ENCODE data around the gene TMEM218.

Gene TMEM218

GRCh38 chr11:125061281-125061680 lies 50.1 kb downstream of the TMEM218 start:
- TF ChIP-seq ZBTB7A (IDR thresholded peaks at IDR 0.05; ENCODE audit: low read depth) (no peak), NFIC (IDR thresholded peaks at IDR 0.05) (no peak), CREB1 (IDR thresholded peaks at IDR 0.05; ENCODE audit: low read depth) (no peak), YY1 (IDR thresholded peaks at IDR 0.05; ENCODE audit: low read depth) (no peak), RAD21 (IDR thresholded peaks at IDR 0.05; ENCODE audit: low read depth) (no peak), TCF12 (IDR thresholded peaks at IDR 0.05; ENCODE audit: low read depth) (no peak), EGR1 (IDR thresholded peaks at IDR 0.05) (no peak), MAX (IDR thresholded peaks at IDR 0.05) (no peak), USF1 (IDR thresholded peaks at IDR 0.05) (no peak), FOXM1 (IDR thresholded peaks at IDR 0.05; ENCODE audit: borderline replicate concordance, low read depth) (no peak), TEAD4 (IDR thresholded peaks at IDR 0.05) (no peak), EP300 (IDR thresholded peaks at IDR 0.05; ENCODE audit: borderline replicate concordance) (no peak), CEBPB (IDR thresholded peaks at IDR 0.05) (no peak), TAF1 (IDR thresholded peaks at IDR 0.05; ENCODE audit: low read depth) (no peak), REST (IDR thresholded peaks at IDR 0.05; ENCODE audit: low read depth) (no peak)

- TF ChIP-seq YY1 (IDR thresholded peaks at IDR 0.05; ENCODE audit: low read depth), result no peak
- no peak for TF ChIP-seq RAD21 (IDR thresholded peaks at IDR 0.05; ENCODE audit: low read depth)
- TF ChIP-seq CEBPB (IDR thresholded peaks at IDR 0.05), result no peak
- TF ChIP-seq TEAD4 (IDR thresholded peaks at IDR 0.05), result no peak
- TF ChIP-seq MAX (IDR thresholded peaks at IDR 0.05), result no peak
- no peak for TF ChIP-seq FOXM1 (IDR thresholded peaks at IDR 0.05; ENCODE audit: borderline replicate concordance, low read depth)
- TF ChIP-seq REST (IDR thresholded peaks at IDR 0.05; ENCODE audit: low read depth), result no peak
- no peak for TF ChIP-seq USF1 (IDR thresholded peaks at IDR 0.05)
- TF ChIP-seq EGR1 (IDR thresholded peaks at IDR 0.05), result no peak
- TF ChIP-seq NFIC (IDR thresholded peaks at IDR 0.05), result no peak
- TF ChIP-seq TAF1 (IDR thresholded peaks at IDR 0.05; ENCODE audit: low read depth), result no peak
- no peak for TF ChIP-seq ZBTB7A (IDR thresholded peaks at IDR 0.05; ENCODE audit: low read depth)
- TF ChIP-seq CREB1 (IDR thresholded peaks at IDR 0.05; ENCODE audit: low read depth), result no peak
These were observed 53.8 kb downstream of the TMEM218 start for GRCh38 chr11:125057693-125058016.

GRCh38 chr11:125056931-125057692 lies 54.3 kb downstream of the TMEM218 start:
- TF ChIP-seq RAD21 (IDR thresholded peaks at IDR 0.05; ENCODE audit: low read depth), result no peak
- no peak for TF ChIP-seq FOXM1 (IDR thresholded peaks at IDR 0.05; ENCODE audit: borderline replicate concordance, low read depth)
- TF ChIP-seq TCF12 (IDR thresholded peaks at IDR 0.05; ENCODE audit: low read depth), result no peak
- no peak for TF ChIP-seq TAF1 (IDR thresholded peaks at IDR 0.05; ENCODE audit: low read depth)
- no peak for TF ChIP-seq MAX (IDR thresholded peaks at IDR 0.05)
- TF ChIP-seq REST (IDR thresholded peaks at IDR 0.05; ENCODE audit: low read depth), result no peak
- no peak for TF ChIP-seq EP300 (IDR thresholded peaks at IDR 0.05; ENCODE audit: borderline replicate concordance)
- no peak for TF ChIP-seq YY1 (IDR thresholded peaks at IDR 0.05; ENCODE audit: low read depth)
- no peak for TF ChIP-seq CREB1 (IDR thresholded peaks at IDR 0.05; ENCODE audit: low read depth)
- no peak for TF ChIP-seq EGR1 (IDR thresholded peaks at IDR 0.05)
- TF ChIP-seq NFIC (IDR thresholded peaks at IDR 0.05), result no peak
- no peak for TF ChIP-seq ZBTB7A (IDR thresholded peaks at IDR 0.05; ENCODE audit: low read depth)
- no peak for TF ChIP-seq TEAD4 (IDR thresholded peaks at IDR 0.05)
